ENCODE measurements around the gene CD86. TPM values are rescaled to one million over a fixed set of nuclear protein-coding genes. Genes with fewer than 3 reads are reported as not detected.

Gene CD86
- total RNA-seq, 1 experiment from 2014 or later: not detected

GRCh38 chr3:122085673-122086072 lies 30.5 kb downstream of the CD86 start (continued):
- no peak for TF ChIP-seq ZBTB33 (IDR thresholded peaks at IDR 0.05; ENCODE audit: extremely low read depth, insufficient replicate concordance, low read length)
- TF ChIP-seq POLR2AphosphoS5 (IDR thresholded peaks at IDR 0.05; ENCODE audit: low read depth, low read length): no peak
- TF ChIP-seq SP1 (IDR thresholded peaks at IDR 0.05; ENCODE audit: low read depth): no peak
- TF ChIP-seq ZFX (IDR thresholded peaks at IDR 0.05): no peak
- no peak for TF ChIP-seq POLR2A (IDR thresholded peaks at IDR 0.05; ENCODE audit: borderline replicate concordance, extremely low read depth, insufficient read depth, insufficient read length)
- no peak for TF ChIP-seq SIN3A (IDR thresholded peaks at IDR 0.05; ENCODE audit: low read depth)
- TF ChIP-seq, protein P1, sequence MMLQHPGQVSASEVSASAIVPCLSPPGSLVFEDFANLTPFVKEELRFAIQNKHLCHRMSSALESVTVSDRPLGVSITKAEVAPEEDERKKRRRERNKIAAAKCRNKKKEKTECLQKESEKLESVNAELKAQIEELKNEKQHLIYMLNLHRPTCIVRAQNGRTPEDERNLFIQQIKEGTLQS (IDR thresholded peaks at IDR 0.05): no peak

DNA sequence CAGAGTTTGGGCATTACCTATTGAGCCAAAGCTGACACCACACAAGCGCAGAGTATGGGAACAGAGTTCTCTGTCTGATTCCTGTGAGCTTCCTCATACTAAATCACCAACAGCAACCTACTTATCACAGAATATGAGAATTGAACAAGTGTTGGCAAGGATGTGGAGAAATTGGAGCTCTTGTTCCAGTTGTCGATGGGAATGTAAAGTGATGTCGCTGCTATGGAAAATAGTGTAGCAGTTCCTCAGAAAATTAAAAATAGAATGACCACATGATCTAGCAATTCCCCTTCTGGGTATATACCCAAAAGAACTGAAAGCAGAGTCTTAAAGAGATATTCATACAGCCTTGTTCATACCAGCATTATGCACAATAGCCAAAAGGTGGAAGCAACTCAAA lies 33.4 kb downstream of the CD86 start:
- H3K9me2 ChIP-seq (ENCODE audit: insufficient read depth): no peaks in the 10 kb centered on the region
- no peak for DNase-seq (ENCODE audit: low read depth, low spot score)
- no peaks in the 10 kb centered on the region for H3K36me3 ChIP-seq (ENCODE audit: control insufficient read depth in 1 of 2, insufficient read depth in 2 of 2, low read length in 2 of 2)
- BruUV-seq (replicated peaks): no TSS peak
- ChIA-PET RAD21 (ENCODE audit: low non-redundant PET in 1 of 2, low total read pairs in 2 of 2, uncharacterized antibody in 2 of 2, unreplicated experiment in 2 of 2) (no interaction called here), CTCF (interaction anchor here (1.5 kb wide), 1 partner anchor 13 kb away, joined by 5 read pairs; no protein-coding TSS in a partner anchor), POLR2A (no interaction called here)
- no peaks in the 10 kb centered on the region for H4K20me1 ChIP-seq (ENCODE audit: insufficient read depth)
- no peaks in the 10 kb centered on the region for H3K79me2 ChIP-seq (ENCODE audit: insufficient read depth, low read length)
- H3K4me3 ChIP-seq (replicated peaks in 1 of 2; ENCODE audit: low read depth in 1 of 2, low read length in 2 of 2): no peak overlapping the region
- H3K27ac ChIP-seq (ENCODE audit: low read depth, low read length): no peak overlapping the region
- no peak overlapping the region for H3K9ac ChIP-seq (ENCODE audit: low read length)
- no peaks in the 10 kb centered on the region for H3K4me1 ChIP-seq (ENCODE audit: control insufficient read depth in 1 of 2, insufficient read depth in 2 of 2, low read length in 2 of 2)
- H3K9me3 ChIP-seq (ENCODE audit: control insufficient read depth in 1 of 2, insufficient read depth in 1 of 2, low read depth in 1 of 2, low read length in 2 of 2): no peaks in the 10 kb centered on the region
- H2AFZ ChIP-seq (ENCODE audit: low read depth, low read length, poor library complexity, severe bottlenecking): no peak overlapping the region
- ATAC-seq: no peak
- no peak overlapping the region for H3K4me2 ChIP-seq (ENCODE audit: low read length)
- H3K27me3 ChIP-seq (ENCODE audit: insufficient read depth, low read length): no peaks in the 10 kb centered on the region
- intact Hi-C loops (cut with micrococcal nuclease): no loop called here
- TF ChIP-seq EGR1 (IDR thresholded peaks at IDR 0.05; ENCODE audit: low read depth) (no peak), ZFX (IDR thresholded peaks at IDR 0.05) (no peak), ELF1 (IDR thresholded peaks at IDR 0.05; ENCODE audit: borderline replicate concordance, low read depth) (no peak), YY1 (IDR thresholded peaks at IDR 0.05; ENCODE audit: extremely low read depth, insufficient replicate concordance, low read depth, low read length) (no peak), CEBPB (IDR thresholded peaks at IDR 0.05; ENCODE audit: low read depth) (no peak), FOSL1 (IDR thresholded peaks at IDR 0.05; ENCODE audit: low read depth) (no peak), CTCF (IDR thresholded peaks at IDR 0.05 in 2 of 3, conservative IDR thresholded peaks at IDR 0.05 in 1 of 3; ENCODE audit: borderline replicate concordance in 1 of 3, insufficient read depth in 1 of 3, low read depth in 2 of 3, low read length in 2 of 3) (no peak), ZBTB33 (IDR thresholded peaks at IDR 0.05; ENCODE audit: extremely low read depth, insufficient replicate concordance, low read length) (no peak), SRF (IDR thresholded peaks at IDR 0.05; ENCODE audit: low read depth) (no peak), POLR2AphosphoS5 (IDR thresholded peaks at IDR 0.05; ENCODE audit: low read depth, low read length) (no peak)
- TF ChIP-seq, protein P1 (IDR thresholded peaks at IDR 0.05): no peak
- TF ChIP-seq, protein P2, sequence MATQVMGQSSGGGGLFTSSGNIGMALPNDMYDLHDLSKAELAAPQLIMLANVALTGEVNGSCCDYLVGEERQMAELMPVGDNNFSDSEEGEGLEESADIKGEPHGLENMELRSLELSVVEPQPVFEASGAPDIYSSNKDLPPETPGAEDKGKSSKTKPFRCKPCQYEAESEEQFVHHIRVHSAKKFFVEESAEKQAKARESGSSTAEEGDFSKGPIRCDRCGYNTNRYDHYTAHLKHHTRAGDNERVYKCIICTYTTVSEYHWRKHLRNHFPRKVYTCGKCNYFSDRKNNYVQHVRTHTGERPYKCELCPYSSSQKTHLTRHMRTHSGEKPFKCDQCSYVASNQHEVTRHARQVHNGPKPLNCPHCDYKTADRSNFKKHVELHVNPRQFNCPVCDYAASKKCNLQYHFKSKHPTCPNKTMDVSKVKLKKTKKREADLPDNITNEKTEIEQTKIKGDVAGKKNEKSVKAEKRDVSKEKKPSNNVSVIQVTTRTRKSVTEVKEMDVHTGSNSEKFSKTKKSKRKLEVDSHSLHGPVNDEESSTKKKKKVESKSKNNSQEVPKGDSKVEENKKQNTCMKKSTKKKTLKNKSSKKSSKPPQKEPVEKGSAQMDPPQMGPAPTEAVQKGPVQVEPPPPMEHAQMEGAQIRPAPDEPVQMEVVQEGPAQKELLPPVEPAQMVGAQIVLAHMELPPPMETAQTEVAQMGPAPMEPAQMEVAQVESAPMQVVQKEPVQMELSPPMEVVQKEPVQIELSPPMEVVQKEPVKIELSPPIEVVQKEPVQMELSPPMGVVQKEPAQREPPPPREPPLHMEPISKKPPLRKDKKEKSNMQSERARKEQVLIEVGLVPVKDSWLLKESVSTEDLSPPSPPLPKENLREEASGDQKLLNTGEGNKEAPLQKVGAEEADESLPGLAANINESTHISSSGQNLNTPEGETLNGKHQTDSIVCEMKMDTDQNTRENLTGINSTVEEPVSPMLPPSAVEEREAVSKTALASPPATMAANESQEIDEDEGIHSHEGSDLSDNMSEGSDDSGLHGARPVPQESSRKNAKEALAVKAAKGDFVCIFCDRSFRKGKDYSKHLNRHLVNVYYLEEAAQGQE (IDR thresholded peaks at IDR 0.05; ENCODE audit: low read depth): no peak

Measured in HCT116 (cell line).